Hepatocyte (in vitro differentiated cells): ENCODE measurements around the gene PITPNB. TPM values are rescaled to one million over a fixed set of nuclear protein-coding genes. Genes with fewer than 3 reads are reported as not detected.
A peak's percentile ranks its signal among the peaks of the same experiment; 100 is the strongest.

Experiments used
- DNase-seq: peaks from one replicate; pipeline ENCODE4 v3.0.0-alpha.2; 2016; ENCODE audit warnings: low spot score
- H2AFZ ChIP-seq: fragments of 200-600 bp; sonication (generic); 2 replicates; pipeline ENCODE4 v1.6.0; 2016; ENCODE audit warnings: antibody characterized with exemption, mild to moderate bottlenecking
- H3K27ac ChIP-seq: fragments of 200-600 bp; sonication (generic); 2 replicates; pipeline ENCODE4 v1.5.1; 2016; ENCODE audit warnings: mild to moderate bottlenecking
- H3K27me3 ChIP-seq: fragments of 200-600 bp; sonication (generic); 2 replicates; pipeline ENCODE4 v1.6.1; 2016
- H3K36me3 ChIP-seq: fragments of 200-600 bp; sonication (generic); replicated peaks from 2 replicates; pipeline ENCODE4 v1.5.1; 2016; ENCODE audit warnings: low read depth; ENCODE audit not compliant: insufficient read depth
- H3K4me1 ChIP-seq: fragments of 200-600 bp; sonication (generic); 2 replicates; pipeline ENCODE4 v1.5.1; 2016; ENCODE audit warnings: mild to moderate bottlenecking, moderate library complexity; ENCODE audit not compliant: insufficient read depth
- H3K4me2 ChIP-seq: fragments of 200-600 bp; sonication (generic); 2 replicates; pipeline ENCODE4 v1.6.0; 2016
- H3K4me3 ChIP-seq: fragments of 200-600 bp; sonication (generic); 2 replicates; pipeline ENCODE4 v1.5.1; 2016; ENCODE audit warnings: mild to moderate bottlenecking
- H3K79me2 ChIP-seq: fragments of 200-600 bp; sonication (generic); 2 replicates; pipeline ENCODE4 v1.6.0; 2017; ENCODE audit warnings: mild to moderate bottlenecking
- H3K9me2 ChIP-seq: fragments of 200-600 bp; sonication (generic); replicated peaks from 2 replicates; pipeline ENCODE4 v1.6.0; 2017; ENCODE audit warnings: mild to moderate bottlenecking; ENCODE audit not compliant: insufficient read depth
- H3K9me3 ChIP-seq: fragments of 200-600 bp; sonication (generic); 2 replicates; pipeline ENCODE4 v1.5.1; 2016; ENCODE audit warnings: low read depth, mild to moderate bottlenecking
- H4K20me1 ChIP-seq: fragments of 200-600 bp; sonication (generic); 2 replicates; pipeline ENCODE4 v1.6.0; 2016; ENCODE audit warnings: mild to moderate bottlenecking; ENCODE audit not compliant: insufficient read depth, poor library complexity, severe bottlenecking
- EZH2 ChIP-seq: fragments of 200-600 bp; sonication (generic); IDR thresholded peaks from 2 replicates; pipeline ENCODE4 v1.6.1; 2016; ENCODE audit warnings: antibody characterized with exemption, mild to moderate bottlenecking, borderline replicate concordance
- EZH2phosphoT487 ChIP-seq: fragments of 200-600 bp; sonication (generic); IDR thresholded peaks from one replicate; pipeline ENCODE4 v1.6.1; 2018; ENCODE audit warnings: antibody characterized with exemption, mild to moderate bottlenecking, low read depth, moderate library complexity; ENCODE audit not compliant: unreplicated experiment, severe bottlenecking
- WGBS: methylation state at CpG from one replicate; pipeline ENCODE4 v1.1.6; 2016; ENCODE audit warnings: low lambda C conversion rate; ENCODE audit errors: missing lambda C conversion rate; 5-methylcytosine and 5-hydroxymethylcytosine counted together
- polyA plus RNA-seq: library from polyadenylated mRNA; unstranded; fragments of >200 nt; fragmentation: Nextera tagmentation; extraction: Ambion mirVana; gene quantifications from 2 replicates; pipeline ENCODE4 v1.2.1, GENCODE V29; 2016
- total RNA-seq: library from RNA; depleted of rRNA; stranded (reverse); fragments of >200 nt; gene quantifications from 2 replicates; pipeline ENCODE4 v1.2.3, GENCODE V29; 2014
- TF ChIP-seq, protein P1 (sequence below): fragments of 200-600 bp; sonication (generic); IDR thresholded peaks from 2 replicates; pipeline ENCODE4 v1.5.1; 2016; ENCODE audit warnings: antibody characterized with exemption, mild to moderate bottlenecking; ENCODE audit not compliant: poor library complexity

Gene PITPNB
- total and polyA plus RNA-seq, 2 experiments from 2014 or later: 38.7 to 49.3 TPM

DNA sequence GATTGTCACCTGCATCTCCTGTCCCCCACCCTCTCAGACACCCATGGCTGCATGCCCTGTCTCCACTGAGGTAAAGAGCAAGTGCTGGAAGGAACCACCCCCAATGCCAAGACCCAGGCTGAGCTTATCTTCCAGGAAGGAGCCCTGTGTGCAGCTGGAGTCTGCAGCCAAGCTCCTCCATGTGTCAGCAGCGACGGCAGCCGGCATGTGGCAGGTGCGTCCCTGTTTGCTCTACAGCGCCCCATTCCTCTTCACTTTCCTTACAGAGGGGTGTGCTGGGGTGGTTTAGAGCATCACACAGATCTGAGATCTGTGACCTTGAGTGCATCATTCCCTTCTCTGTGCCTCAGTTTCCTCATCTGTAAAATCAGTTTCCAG is 109.8 kb downstream of the PITPNB start:
- H2AFZ ChIP-seq: no peak overlapping the region
- H3K9me3 ChIP-seq: no peaks in the 10 kb centered on the region
- H3K27ac ChIP-seq: no peak overlapping the region
- peaks cover 10% of the 10 kb centered on the region for H3K4me1 ChIP-seq
- TF ChIP-seq EZH2 (no peak), EZH2phosphoT487 (no peak)
- TF ChIP-seq, protein P1, sequence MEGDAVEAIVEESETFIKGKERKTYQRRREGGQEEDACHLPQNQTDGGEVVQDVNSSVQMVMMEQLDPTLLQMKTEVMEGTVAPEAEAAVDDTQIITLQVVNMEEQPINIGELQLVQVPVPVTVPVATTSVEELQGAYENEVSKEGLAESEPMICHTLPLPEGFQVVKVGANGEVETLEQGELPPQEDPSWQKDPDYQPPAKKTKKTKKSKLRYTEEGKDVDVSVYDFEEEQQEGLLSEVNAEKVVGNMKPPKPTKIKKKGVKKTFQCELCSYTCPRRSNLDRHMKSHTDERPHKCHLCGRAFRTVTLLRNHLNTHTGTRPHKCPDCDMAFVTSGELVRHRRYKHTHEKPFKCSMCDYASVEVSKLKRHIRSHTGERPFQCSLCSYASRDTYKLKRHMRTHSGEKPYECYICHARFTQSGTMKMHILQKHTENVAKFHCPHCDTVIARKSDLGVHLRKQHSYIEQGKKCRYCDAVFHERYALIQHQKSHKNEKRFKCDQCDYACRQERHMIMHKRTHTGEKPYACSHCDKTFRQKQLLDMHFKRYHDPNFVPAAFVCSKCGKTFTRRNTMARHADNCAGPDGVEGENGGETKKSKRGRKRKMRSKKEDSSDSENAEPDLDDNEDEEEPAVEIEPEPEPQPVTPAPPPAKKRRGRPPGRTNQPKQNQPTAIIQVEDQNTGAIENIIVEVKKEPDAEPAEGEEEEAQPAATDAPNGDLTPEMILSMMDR: no peak
- H4K20me1 ChIP-seq: no peaks in the 10 kb centered on the region
- H3K79me2 ChIP-seq: no peaks in the 10 kb centered on the region
- H3K27me3 ChIP-seq: peaks cover 14% of the 10 kb centered on the region
- H3K9me2 ChIP-seq: no peaks in the 10 kb centered on the region
- H3K4me2 ChIP-seq: no peak overlapping the region
- no peak for DNase-seq
- H3K36me3 ChIP-seq: no peaks in the 10 kb centered on the region
- no peak overlapping the region for H3K4me3 ChIP-seq
- WGBS: 56% methylated on average over 5 of the region's 5 CpGs

DNA sequence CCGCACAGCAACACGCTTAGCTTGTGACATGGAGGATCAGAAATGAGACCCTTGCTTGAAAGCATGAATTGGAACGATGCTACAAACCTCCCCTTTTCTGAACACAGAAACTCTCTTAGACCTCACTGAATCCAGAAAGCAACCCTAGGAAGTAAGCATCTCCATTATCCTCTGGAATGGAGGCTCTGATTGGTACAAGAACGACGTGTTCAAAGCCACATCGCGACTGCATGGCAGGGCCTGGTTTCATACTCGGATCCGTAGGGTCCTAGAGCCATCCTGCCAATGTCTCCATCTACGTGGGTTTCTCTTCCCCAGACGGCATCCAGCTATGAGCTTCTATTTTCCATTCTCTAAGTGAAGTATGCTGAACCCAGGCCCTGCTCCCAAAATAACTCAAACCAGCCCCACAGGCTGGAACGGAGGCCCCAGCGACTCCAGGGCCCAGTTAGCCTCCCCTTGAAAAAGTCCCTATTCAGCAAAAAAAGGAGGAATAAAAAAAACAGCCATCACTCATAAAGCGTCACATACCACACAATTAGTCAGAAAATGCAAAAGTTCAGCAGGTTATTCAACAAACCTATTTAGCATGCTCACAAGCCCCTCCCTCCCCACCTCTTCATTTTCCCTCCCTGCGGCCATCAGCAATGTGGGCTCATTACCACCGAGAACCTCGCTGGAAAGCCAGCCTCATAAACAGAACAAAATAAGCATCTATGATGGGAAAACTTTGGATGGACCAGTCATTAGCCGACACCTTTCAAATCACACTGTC is 110.4 kb downstream of the PITPNB start:
- Histone ChIP-seq H3K27me3 (peaks cover 18% of the 10 kb centered on the region), H3K27ac (no peak overlapping the region), H3K4me2 (no peak overlapping the region), H4K20me1 (no peaks in the 10 kb centered on the region), H3K4me3 (no peak overlapping the region), H3K79me2 (no peaks in the 10 kb centered on the region), H3K4me1 (peaks cover 11% of the 10 kb centered on the region), H3K9me2 (no peaks in the 10 kb centered on the region), H3K36me3 (no peaks in the 10 kb centered on the region), H3K9me3 (no peaks in the 10 kb centered on the region), H2AFZ (no peak overlapping the region)
- 76% methylated on average over 18 of the region's 18 CpGs for WGBS
- DNase-seq: no peak
- no peak for TF ChIP-seq EZH2
- TF ChIP-seq EZH2phosphoT487: no peak
- TF ChIP-seq, protein P1: no peak

DNA sequence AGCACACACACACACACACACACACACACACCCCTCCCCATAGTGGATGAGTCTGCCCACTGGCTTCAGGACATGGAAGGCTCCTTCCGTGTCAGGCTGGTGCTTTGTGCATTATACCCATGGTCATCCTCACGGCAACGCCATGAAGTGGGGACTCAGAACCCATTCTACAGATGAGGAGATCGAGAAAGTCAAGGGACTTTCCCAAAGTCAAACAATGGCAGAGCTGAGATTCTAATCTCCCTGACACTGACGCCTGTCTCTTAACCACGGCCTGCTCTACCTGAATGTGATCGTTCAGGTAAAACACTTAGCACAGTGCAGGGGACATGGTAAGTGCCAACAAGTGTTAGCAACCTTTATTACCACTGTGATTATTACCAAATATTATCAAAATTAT is 113.2 kb downstream of the PITPNB start:
- no peak overlapping the region for H3K4me3 ChIP-seq
- H3K27ac ChIP-seq: no peak overlapping the region
- no peak overlapping the region for H3K4me2 ChIP-seq
- no peak overlapping the region for H2AFZ ChIP-seq
- no peaks in the 10 kb centered on the region for H3K79me2 ChIP-seq
- H3K27me3 ChIP-seq: peaks cover 37% of the 10 kb centered on the region
- 84% methylated on average over 7 of the region's 7 CpGs for WGBS
- no peaks in the 10 kb centered on the region for H3K9me2 ChIP-seq
- TF ChIP-seq EZH2phosphoT487 (no peak), EZH2 (no peak)
- H3K9me3 ChIP-seq: no peaks in the 10 kb centered on the region
- peaks cover 15% of the 10 kb centered on the region for H3K4me1 ChIP-seq
- no peaks in the 10 kb centered on the region for H3K36me3 ChIP-seq
- no peak for DNase-seq
- no peaks in the 10 kb centered on the region for H4K20me1 ChIP-seq

DNA sequence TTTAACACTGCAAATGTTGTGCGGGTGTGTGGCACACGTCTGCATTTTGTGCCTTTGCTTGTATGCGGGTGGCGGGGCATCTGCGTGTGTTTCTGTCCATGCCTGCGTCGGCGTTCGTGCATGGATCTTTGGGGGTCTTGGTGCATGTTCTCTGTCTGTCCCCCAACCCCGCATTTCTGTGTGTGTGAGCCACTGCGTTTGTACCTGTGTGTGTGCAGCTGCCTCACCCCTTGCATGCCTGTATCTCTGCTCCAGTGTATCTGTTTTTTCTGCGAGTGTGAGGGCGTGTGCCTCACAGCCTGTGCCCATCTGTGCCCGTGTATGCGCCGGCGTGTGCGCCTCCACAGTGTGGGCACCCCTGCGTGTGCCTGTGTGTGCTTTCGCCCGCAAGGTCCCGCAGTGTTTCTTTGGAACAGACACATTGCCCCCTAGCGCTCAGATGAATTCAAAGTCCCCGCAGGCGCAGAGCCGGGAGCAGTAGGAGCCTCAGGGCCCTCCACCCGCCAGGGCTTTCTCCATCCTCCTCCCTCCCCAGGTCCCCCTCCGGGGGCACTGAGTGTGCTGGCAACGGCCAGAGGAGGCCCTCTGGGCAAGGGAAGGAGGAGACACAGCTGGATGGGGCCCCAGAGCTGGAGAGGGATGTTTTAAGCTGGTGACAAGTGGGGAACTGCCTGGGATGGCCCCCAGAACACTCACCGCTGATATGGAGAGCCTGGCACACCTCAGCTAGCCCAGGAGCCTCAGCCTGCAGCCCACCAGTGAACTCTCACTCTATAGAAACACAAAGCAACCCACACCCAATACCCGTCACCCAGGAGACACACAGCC is 114.4 kb downstream of the PITPNB start:
- Histone ChIP-seq H3K9me3 (no peaks in the 10 kb centered on the region), H3K9me2 (no peaks in the 10 kb centered on the region), H3K27me3 (peaks cover 44% of the 10 kb centered on the region), H4K20me1 (no peaks in the 10 kb centered on the region), H2AFZ (no peak overlapping the region), H3K27ac (no peak overlapping the region), H3K4me3 (no peak overlapping the region), H3K4me2 (peak overlapping the region; percentile 65), H3K4me1 (peaks cover 21% of the 10 kb centered on the region), H3K36me3 (no peaks in the 10 kb centered on the region), H3K79me2 (no peaks in the 10 kb centered on the region)
- TF ChIP-seq EZH2: no peak
- TF ChIP-seq, protein P1: peak; percentile 76
- WGBS: 27% methylated on average over 29 of the region's 31 CpGs
- peak; percentile 86 for DNase-seq
